GM21717 (cell line): ENCODE measurements around the gene PRKCD.
A peak's percentile ranks its signal among the peaks of the same experiment; 100 is the strongest.

Source experiments
- ATAC-seq: cut with Tn5 transposase; IDR thresholded peaks from one replicate; pipeline ENCODE4 v1.9.1; 2021; ENCODE audit warnings: mild to moderate bottlenecking, moderate library complexity; ENCODE audit not compliant: unreplicated experiment

The PRKCD gene

DNA sequence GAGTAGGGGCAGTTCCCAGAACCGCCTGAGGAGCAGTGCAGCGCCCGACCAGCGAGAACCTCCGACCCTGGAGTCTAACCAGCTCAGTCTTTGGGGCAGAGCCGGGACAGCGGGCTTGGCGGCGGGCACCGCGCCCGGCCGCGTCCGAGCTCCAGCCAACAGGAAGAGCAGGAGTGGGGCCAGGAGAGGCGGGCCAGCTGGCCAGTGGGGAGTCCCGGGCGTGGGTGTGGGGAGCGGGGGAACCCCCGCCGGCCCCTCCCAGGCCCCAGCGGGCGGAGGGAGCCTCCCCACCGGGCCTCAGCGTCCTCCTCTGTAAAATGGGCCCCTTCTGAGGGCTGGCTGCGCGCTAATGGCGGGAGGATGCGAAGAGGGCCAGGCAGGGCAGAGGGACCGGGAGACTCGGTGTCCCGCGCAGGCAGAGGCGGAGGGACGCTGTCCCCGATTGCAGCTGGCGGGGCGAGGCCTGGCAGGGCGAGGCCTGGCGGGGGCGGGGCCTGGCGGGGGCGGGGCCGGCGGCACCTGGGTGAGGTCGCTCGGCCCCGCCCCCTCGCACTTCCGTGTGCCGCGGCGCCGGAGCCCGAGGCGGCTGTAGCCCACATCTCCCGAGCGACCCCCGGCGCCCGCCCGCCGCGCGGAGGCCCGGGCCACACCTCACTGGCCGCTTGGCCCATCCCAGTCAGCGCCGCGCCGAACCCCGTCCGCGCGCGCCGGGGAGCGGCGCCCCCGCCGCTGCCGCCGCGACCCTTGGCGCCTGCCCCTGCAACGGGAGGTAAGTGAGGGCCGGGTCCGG is at the start of gene PRKCD:
PRKCD (plus strand) TSS at position 550 of the 790 bp plus-strand sequence. CDS start 17,214 bp downstream, outside the sequence.
- ATAC-seq = peak; percentile 40

- ATAC-seq = no peak
Measured at GRCh38 chr3:53111822-53112221, 49.2 kb upstream of the PRKCD start.

GRCh38 chr3:53113293-53114010 is 47.6 kb upstream of the PRKCD start:
- no peak for ATAC-seq

DNA sequence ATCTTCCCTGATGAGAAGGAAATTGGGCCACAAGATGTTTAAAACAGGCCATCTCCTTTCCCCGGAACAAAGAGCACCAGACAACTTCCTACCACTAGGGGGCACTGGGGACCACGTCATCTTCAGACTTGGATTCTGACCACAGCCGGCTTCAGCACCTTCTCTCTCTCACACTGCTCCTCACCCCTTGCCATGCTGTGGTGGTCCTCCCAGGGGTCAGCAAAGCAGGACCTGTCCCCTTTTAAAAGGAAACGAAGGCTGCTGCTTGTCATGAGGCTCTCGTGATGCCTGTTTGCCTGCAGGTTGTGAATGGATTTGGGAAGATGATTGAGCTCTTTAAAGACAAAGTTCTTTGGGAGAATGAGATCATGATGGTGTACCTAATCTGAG is 47.0 kb upstream of the PRKCD start:
- peak; percentile 64 for ATAC-seq

DNA sequence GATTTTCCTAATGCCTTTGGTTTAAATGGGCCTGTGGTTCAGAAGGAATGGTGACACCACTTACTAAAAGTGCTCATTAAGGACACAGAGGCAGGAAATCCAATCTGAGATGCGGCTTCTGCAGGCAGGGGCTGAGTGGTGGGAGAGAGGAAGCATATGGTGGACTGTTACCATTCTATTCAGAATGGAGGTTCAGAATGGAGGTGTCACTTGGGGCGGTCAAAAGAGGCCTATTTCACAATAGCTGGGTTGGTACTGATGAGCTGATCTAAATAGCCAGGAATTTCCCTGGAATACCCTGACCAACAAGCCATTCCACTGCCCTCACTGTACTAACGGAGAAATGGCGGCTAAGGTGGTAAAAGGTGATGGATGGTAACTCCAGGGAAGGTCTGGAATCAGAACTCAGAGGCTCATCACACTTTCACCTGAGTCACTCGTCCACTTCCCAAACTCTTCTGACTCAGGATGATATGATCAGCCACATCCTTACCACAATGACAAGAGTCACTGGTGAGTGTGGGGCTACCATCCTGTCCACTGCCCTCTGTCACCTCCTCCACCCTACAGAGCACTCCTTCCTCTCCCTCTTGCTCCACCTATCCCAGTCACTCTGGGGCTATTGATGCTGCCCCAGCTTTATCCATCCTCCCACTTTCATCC is 46.5 kb upstream of the PRKCD start:
- ATAC-seq = no peak

GRCh38 chr3:53116956-53117355 is 44.1 kb upstream of the PRKCD start:
- no peak for ATAC-seq

GRCh38 chr3:53120336-53120735 is 40.7 kb upstream of the PRKCD start:
- ATAC-seq = no peak

DNA sequence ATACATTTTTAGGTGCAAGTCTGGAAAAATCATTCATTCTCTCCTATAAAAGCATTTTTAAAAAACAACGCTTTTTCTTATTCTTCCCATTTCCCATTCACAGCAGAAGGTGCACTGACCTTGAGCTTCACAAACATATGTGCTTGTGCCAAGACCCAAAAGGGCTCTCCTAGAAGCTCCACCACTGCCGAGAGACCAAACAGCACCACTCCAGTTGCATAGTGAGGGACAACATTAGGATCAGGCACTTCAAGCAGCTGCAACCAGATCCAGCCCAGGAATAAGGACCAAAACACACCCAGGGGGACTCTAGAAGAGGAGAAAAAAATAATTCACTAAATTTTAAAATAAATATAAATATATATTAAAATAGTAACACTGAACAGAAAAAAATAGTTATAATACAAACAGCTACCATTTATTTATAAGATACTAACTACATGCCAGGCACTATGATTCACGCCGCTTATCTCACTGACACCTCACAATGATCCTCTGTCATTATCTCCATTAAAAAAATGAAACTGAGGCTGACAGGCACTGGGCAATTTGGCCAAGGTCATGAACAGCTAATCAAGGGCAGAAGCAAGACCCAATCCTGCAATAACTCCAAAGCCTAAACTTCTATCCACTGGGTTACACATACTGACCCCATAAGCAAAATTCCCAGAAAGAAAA is 38.6 kb upstream of the PRKCD start:
- no peak for ATAC-seq

- ATAC-seq = no peak
Measured at GRCh38 chr3:53122933-53123305, 38.1 kb upstream of the PRKCD start.

GRCh38 chr3:53123510-53123909 is 37.5 kb upstream of the PRKCD start:
- no peak for ATAC-seq

DNA sequence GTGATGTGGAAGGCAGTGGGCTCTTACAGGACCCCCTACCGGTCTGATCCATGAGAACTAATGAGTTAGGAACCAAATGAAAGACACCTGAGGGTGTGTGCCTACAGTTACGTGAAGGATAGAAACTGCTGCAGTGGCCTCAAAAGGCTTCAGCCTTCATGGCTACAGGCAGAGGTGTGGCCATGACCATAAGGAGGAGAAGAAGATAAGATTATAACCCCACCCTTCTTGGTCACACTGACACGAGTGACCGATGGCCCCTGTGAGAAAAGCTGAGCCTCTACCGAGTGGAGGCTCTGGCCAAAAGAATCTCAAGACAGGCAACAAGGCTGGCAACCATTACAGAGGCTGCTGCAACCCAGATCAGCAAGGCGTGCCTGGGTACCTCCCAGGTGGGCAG is 37.1 kb upstream of the PRKCD start:
- no peak for ATAC-seq

DNA sequence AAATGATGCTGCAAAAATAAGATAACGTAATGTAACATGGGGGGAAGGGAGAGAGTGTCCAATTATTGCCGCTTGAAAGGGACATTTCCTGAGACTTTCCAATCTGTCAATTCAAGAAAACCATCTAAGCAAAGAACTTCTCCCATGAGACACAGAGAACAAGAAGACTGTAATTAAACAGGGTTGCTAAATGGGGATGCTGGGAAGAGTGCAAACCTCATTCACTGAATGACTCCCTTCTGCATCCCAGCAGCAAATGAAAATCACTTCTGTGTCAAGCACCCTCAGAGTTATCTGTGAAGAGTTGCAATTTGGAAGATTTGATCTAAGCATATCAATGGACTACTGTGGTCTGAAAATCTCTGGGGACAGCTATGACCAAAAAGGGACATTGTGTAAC is 34.4 kb upstream of the PRKCD start:
- no peak for ATAC-seq

GRCh38 chr3:53129344-53129743 is 31.7 kb upstream of the PRKCD start:
- ATAC-seq = no peak

GRCh38 chr3:53130179-53131061 is 30.6 kb upstream of the PRKCD start, which contains the start of gene RFT1:
TSS of gene RFT1 (minus strand) at chr3:53130435. CDS start at chr3:53130400, 35 bp downstream.
- peak; percentile 63 for ATAC-seq

DNA sequence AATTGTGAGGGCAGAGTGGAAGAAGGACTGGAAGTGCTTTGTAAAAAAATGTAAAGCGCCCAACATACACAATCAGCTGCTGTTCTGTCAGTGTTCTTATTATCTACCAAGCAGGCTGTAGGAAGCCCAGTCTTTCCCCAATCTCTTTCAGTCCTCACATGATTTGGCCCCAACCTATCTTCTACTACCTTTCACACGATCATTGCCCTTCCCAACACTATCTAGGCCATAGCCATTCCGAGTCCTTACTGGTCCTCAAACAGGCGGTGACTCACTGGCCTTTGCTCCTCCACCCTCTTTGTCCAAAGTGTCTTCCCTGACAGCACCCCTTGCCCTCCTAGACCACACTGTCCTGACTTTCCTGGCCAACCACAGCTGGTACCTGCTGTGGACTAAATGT is 29.9 kb upstream of the PRKCD start:
- ATAC-seq = no peak

DNA sequence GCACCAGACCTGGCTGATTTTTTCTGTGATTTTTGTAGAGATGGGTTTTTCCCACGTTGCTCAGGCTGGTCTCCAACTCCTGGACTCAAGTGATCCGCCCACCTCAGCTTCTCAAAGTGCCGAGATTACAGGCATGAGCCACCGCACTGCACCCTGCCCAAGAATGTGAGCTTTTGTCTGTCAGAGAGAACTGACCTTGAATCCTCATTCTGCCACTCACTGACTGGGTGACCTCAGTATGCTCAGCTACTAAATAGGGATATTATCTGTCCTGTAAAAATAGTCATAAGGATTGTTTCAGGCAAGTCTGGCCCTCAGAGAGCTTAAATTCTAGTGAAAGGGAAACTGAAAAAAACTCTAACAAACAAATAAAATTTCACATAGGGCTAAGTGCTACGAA is 28.7 kb upstream of the PRKCD start:
- no peak for ATAC-seq

GRCh38 chr3:53134631-53135232 is 26.3 kb upstream of the PRKCD start:
- ATAC-seq = peak; percentile 53

GRCh38 chr3:53137221-53137620 is 23.8 kb upstream of the PRKCD start:
- ATAC-seq = no peak

DNA sequence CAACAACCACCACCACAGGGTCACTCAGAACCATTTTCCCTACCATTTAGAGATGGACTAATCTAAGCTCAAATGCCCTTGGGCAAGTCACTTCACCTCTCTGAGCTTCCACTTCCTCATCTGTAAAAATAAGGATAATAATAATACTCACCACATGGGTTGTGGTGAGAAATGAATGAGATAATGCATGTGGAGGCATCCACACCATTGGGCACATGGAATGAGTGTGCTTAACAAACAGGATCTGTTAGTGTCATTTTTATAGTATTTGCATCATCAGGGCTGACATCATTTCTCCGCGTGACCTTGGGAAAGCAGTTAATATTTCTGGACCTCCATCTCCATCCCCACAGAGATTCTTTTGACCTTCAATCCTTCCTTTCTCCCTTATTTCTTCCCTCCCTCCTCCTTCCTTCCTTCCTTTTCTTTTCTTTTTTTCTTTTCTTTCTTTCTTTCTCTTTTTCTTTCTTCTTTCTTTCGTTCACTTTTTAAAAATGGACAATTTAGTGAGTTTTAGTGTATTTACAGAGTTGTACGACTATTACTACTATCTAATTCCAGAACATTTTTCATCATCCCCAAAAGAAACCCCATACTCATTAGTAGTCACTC is 23.1 kb upstream of the PRKCD start:
- no peak for ATAC-seq
